GM23338 (cell line): ENCODE measurements around the gene RAB30. TPM values are rescaled to one million over a fixed set of nuclear protein-coding genes. Genes with fewer than 3 reads are reported as not detected.

Experiments used
- ATAC-seq: fragments of 200-7000 bp; cut with Tn5 transposase; 3 replicates; pipeline ENCODE4 v1.9.1; 2020
- DNase-seq: peaks from one replicate; pipeline ENCODE4 v3.0.0-alpha.2; 2015; ENCODE audit warnings: low spot score
- H2AFZ ChIP-seq: fragments of 200-600 bp; sonication (generic); 2 replicates; pipeline ENCODE4 v1.8.0; 2016; ENCODE audit warnings: antibody characterized with exemption, mild to moderate bottlenecking, moderate library complexity
- H3F3A ChIP-seq: fragments of 200-600 bp; sonication (generic); replicated peaks from 2 replicates; pipeline ENCODE4 v1.8.0; 2017; ENCODE audit warnings: antibody characterized with exemption, mixed run types, low read depth
- H3K27ac ChIP-seq: fragments of 200-600 bp; sonication (generic); 2 replicates; pipeline ENCODE4 v1.6.1; 2016; ENCODE audit warnings: low read depth
- H3K27me3 ChIP-seq: fragments of 200-600 bp; sonication (generic); 2 replicates; pipeline ENCODE4 v1.8.0; 2016; ENCODE audit warnings: mild to moderate bottlenecking, mixed run types, moderate library complexity; ENCODE audit not compliant: insufficient read depth
- H3K36me3 ChIP-seq: fragments of 200-600 bp; sonication (generic); 2 replicates; pipeline ENCODE4 v1.8.0; 2016; ENCODE audit warnings: mild to moderate bottlenecking; ENCODE audit not compliant: insufficient read depth
- H3K4me1 ChIP-seq: fragments of 200-600 bp; sonication (generic); 2 replicates; pipeline ENCODE4 v1.8.0; 2016; ENCODE audit warnings: mild to moderate bottlenecking, moderate library complexity; ENCODE audit not compliant: insufficient read depth
- H3K4me2 ChIP-seq: fragments of 200-600 bp; sonication (generic); 2 replicates; pipeline ENCODE4 v1.7.1; 2017; ENCODE audit warnings: mixed run types
- H3K4me3 ChIP-seq: fragments of 200-600 bp; sonication (generic); 2 replicates; pipeline ENCODE4 v1.6.1; 2016; ENCODE audit warnings: mixed run types
- H3K79me2 ChIP-seq: fragments of 200-600 bp; sonication (generic); replicated peaks from 2 replicates; pipeline ENCODE4 v1.8.0; 2017; ENCODE audit warnings: mild to moderate bottlenecking; ENCODE audit not compliant: insufficient read depth
- H3K9me2 ChIP-seq: fragments of 200-600 bp; sonication (generic); 2 replicates; pipeline ENCODE4 v1.8.0; 2017; ENCODE audit not compliant: insufficient read depth
- H4K20me1 ChIP-seq: fragments of 200-600 bp; sonication (generic); replicated peaks from 2 replicates; pipeline ENCODE4 v1.8.0; 2017; ENCODE audit warnings: mild to moderate bottlenecking; ENCODE audit not compliant: insufficient read depth
- H3K27ac Mint-ChIP-seq: 2 replicates; pipeline ENCODE4 v1.8.0; 2020; ENCODE audit warnings: inconsistent platforms, mild to moderate bottlenecking, moderate library complexity, mixed read lengths
- H3K27me3 Mint-ChIP-seq: 3 replicates; pipeline ENCODE4 v1.8.0; 2022; ENCODE audit warnings: low read depth, mild to moderate bottlenecking, moderate library complexity, mixed read lengths, inconsistent platforms; ENCODE audit not compliant: insufficient read depth, poor library complexity
- H3K36me3 Mint-ChIP-seq: 3 replicates; pipeline ENCODE4 v1.8.0; 2021; ENCODE audit warnings: low read depth, mild to moderate bottlenecking, inconsistent platforms, moderate library complexity, mixed read lengths
- H3K4me1 Mint-ChIP-seq: 3 replicates; pipeline ENCODE4 v1.8.0; 2020; ENCODE audit warnings: mild to moderate bottlenecking, inconsistent platforms, mixed read lengths
- H3K4me3 Mint-ChIP-seq: 3 replicates; pipeline ENCODE4 v1.8.0; 2021; ENCODE audit warnings: moderate library complexity, mild to moderate bottlenecking, inconsistent platforms, mixed read lengths
- H3K9me3 Mint-ChIP-seq: 3 replicates; pipeline ENCODE4 v1.8.0; 2020; ENCODE audit warnings: moderate library complexity, mild to moderate bottlenecking, inconsistent platforms, mixed read lengths
- CREB1 ChIP-seq: fragments of 250-450 bp; sonication (Bioruptor Pico); IDR thresholded peaks from 2 replicates; pipeline ENCODE4 v1.5.0; 2020; ENCODE audit warnings: low read depth, mild to moderate bottlenecking, moderate library complexity
- EZH2 ChIP-seq: fragments of 200-600 bp; sonication (generic); IDR thresholded peaks from one replicate; pipeline ENCODE4 v1.8.0; 2017; ENCODE audit warnings: antibody characterized with exemption, mild to moderate bottlenecking, low read depth; ENCODE audit not compliant: unreplicated experiment
- EZH2phosphoT487 ChIP-seq: fragments of 200-600 bp; sonication (generic); IDR thresholded peaks from one replicate; pipeline ENCODE4 v1.8.1; 2018; ENCODE audit warnings: antibody characterized with exemption; ENCODE audit not compliant: unreplicated experiment
- JUNB ChIP-seq: IDR thresholded peaks from one replicate; pipeline ENCODE4 v1.6.1; 2016; ENCODE audit warnings: antibody characterized with exemption; ENCODE audit not compliant: unreplicated experiment
- NANOG ChIP-seq: IDR thresholded peaks from 2 replicates; pipeline ENCODE4 v1.6.1; 2016; ENCODE audit warnings: antibody characterized with exemption, borderline replicate concordance
- POLR2AphosphoS5 ChIP-seq: IDR thresholded peaks from 2 replicates; pipeline ENCODE4 v1.6.1; 2016; ENCODE audit warnings: antibody characterized with exemption, low read depth
- STAT1 ChIP-seq: IDR thresholded peaks from one replicate; pipeline ENCODE4 v1.6.1; 2016; ENCODE audit warnings: antibody characterized with exemption; ENCODE audit not compliant: unreplicated experiment
- ZNF114 ChIP-seq: fragments of 250-450 bp; sonication (Bioruptor Pico); IDR thresholded peaks from 2 replicates; pipeline ENCODE4 v1.5.0; 2020; ENCODE audit warnings: mild to moderate bottlenecking, moderate library complexity
- ZNF331 ChIP-seq: fragments of 250-450 bp; sonication (Bioruptor Pico); IDR thresholded peaks from 2 replicates; pipeline ENCODE4 v1.5.0; 2020; ENCODE audit warnings: low read depth, mild to moderate bottlenecking, moderate library complexity
- polyA plus RNA-seq: library from polyadenylated mRNA; unstranded; fragments of >200 nt; fragmentation: Nextera tagmentation; extraction: Ambion mirVana; gene quantifications from 2 replicates; pipeline ENCODE4 v1.2.1, GENCODE V29; 2016
- total RNA-seq: library from RNA; depleted of rRNA; stranded (reverse); fragments of >200 nt; shearing (Covaris generic); gene quantifications from 2 replicates; pipeline ENCODE4 v1.2.3, GENCODE V29; 2014
- TF ChIP-seq, protein P1 (sequence below): IDR thresholded peaks from 2 replicates; pipeline ENCODE4 v1.6.1; 2016; ENCODE audit warnings: antibody characterized with exemption
- TF ChIP-seq, protein P2 (sequence below), 2 experiments: fragments of 200-600 bp in 1 of 2; sonication (generic) in 1 of 2; conservative IDR thresholded peaks; 2 replicates each; pipeline versions ENCODE4 v1.5.1 to v1.6.1; 2016 to 2017; ENCODE audit warnings: antibody characterized with exemption in 2 of 2, low read depth in 2 of 2, mild to moderate bottlenecking in 2 of 2, moderate library complexity in 1 of 2
- TF ChIP-seq, protein P3 (sequence below): fragments of 250-450 bp; sonication (Bioruptor Pico); IDR thresholded peaks from 2 replicates; pipeline ENCODE4 v1.5.0; 2020; ENCODE audit warnings: mild to moderate bottlenecking, moderate library complexity
- TF ChIP-seq, protein P4 (sequence below): IDR thresholded peaks from one replicate; pipeline ENCODE4 v1.6.1; 2018; ENCODE audit warnings: antibody characterized with exemption; ENCODE audit not compliant: unreplicated experiment

Gene RAB30
- total and polyA plus RNA-seq, 2 experiments from 2014 or later = 3.3 to 6.6 TPM

DNA sequence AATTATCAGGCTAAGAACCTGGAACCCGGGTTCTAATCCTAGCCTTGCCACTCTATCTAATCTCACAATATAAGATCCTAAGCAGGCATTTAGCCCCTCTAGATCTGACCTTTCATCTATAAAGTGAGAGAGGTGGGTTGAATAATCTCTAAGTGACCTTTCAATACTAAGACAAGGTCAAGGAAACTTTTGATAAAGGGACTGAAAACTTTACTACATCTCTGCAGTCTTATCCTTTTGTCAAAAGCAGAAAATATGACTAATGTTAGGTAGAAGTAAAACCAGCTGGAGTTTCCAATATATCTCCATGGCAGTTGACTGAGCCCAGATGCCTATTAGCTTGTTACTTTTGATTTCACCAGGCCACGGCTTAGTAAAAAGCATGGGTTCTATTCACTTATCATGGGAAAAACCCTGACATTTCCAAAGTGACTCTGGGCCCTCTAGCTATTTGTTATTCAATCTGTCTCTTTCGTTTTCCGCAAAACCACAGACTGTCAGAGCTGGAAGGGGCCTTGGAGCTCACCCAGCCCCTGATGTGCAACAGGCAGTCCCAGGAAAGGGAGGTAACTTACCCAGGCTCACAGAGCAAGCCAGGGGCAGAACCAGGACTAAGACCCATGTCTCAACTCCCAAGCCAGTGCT lies 75.8 kb downstream of the RAB30 start:
- no peaks in the 10 kb centered on the region for H3F3A ChIP-seq
- no peak overlapping the region for H2AFZ ChIP-seq
- no peaks in the 10 kb centered on the region; the same call in 1 of the 2 replicates for H3K4me1 ChIP-seq
- Mint-ChIP-seq H3K9me3 (no peaks in the 10 kb centered on the region), H3K36me3 (no peaks in the 10 kb centered on the region), H3K4me1 (peaks cover 7% of the 10 kb centered on the region; the same call in 2 of the 3 replicates), H3K27ac (no peak overlapping the region), H3K27me3 (peaks cover 6% of the 10 kb centered on the region), H3K4me3 (no peak overlapping the region)
- no peaks in the 10 kb centered on the region for H3K36me3 ChIP-seq
- H3K4me3 ChIP-seq = no peak overlapping the region
- no peak for DNase-seq
- no peak for TF ChIP-seq POLR2AphosphoS5
- no peak for TF ChIP-seq JUNB
- TF ChIP-seq, protein P1, sequence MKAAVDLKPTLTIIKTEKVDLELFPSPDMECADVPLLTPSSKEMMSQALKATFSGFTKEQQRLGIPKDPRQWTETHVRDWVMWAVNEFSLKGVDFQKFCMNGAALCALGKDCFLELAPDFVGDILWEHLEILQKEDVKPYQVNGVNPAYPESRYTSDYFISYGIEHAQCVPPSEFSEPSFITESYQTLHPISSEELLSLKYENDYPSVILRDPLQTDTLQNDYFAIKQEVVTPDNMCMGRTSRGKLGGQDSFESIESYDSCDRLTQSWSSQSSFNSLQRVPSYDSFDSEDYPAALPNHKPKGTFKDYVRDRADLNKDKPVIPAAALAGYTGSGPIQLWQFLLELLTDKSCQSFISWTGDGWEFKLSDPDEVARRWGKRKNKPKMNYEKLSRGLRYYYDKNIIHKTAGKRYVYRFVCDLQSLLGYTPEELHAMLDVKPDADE = no peak
- TF ChIP-seq EZH2phosphoT487 = no peak
- TF ChIP-seq, protein P2, sequence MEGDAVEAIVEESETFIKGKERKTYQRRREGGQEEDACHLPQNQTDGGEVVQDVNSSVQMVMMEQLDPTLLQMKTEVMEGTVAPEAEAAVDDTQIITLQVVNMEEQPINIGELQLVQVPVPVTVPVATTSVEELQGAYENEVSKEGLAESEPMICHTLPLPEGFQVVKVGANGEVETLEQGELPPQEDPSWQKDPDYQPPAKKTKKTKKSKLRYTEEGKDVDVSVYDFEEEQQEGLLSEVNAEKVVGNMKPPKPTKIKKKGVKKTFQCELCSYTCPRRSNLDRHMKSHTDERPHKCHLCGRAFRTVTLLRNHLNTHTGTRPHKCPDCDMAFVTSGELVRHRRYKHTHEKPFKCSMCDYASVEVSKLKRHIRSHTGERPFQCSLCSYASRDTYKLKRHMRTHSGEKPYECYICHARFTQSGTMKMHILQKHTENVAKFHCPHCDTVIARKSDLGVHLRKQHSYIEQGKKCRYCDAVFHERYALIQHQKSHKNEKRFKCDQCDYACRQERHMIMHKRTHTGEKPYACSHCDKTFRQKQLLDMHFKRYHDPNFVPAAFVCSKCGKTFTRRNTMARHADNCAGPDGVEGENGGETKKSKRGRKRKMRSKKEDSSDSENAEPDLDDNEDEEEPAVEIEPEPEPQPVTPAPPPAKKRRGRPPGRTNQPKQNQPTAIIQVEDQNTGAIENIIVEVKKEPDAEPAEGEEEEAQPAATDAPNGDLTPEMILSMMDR (conservative IDR thresholded peaks at IDR 0.05; ENCODE audit: low read depth in 2 of 2) = no peak
- TF ChIP-seq ZNF331 (CRISPR knock-in tag) = no peak
- TF ChIP-seq, protein P3, sequence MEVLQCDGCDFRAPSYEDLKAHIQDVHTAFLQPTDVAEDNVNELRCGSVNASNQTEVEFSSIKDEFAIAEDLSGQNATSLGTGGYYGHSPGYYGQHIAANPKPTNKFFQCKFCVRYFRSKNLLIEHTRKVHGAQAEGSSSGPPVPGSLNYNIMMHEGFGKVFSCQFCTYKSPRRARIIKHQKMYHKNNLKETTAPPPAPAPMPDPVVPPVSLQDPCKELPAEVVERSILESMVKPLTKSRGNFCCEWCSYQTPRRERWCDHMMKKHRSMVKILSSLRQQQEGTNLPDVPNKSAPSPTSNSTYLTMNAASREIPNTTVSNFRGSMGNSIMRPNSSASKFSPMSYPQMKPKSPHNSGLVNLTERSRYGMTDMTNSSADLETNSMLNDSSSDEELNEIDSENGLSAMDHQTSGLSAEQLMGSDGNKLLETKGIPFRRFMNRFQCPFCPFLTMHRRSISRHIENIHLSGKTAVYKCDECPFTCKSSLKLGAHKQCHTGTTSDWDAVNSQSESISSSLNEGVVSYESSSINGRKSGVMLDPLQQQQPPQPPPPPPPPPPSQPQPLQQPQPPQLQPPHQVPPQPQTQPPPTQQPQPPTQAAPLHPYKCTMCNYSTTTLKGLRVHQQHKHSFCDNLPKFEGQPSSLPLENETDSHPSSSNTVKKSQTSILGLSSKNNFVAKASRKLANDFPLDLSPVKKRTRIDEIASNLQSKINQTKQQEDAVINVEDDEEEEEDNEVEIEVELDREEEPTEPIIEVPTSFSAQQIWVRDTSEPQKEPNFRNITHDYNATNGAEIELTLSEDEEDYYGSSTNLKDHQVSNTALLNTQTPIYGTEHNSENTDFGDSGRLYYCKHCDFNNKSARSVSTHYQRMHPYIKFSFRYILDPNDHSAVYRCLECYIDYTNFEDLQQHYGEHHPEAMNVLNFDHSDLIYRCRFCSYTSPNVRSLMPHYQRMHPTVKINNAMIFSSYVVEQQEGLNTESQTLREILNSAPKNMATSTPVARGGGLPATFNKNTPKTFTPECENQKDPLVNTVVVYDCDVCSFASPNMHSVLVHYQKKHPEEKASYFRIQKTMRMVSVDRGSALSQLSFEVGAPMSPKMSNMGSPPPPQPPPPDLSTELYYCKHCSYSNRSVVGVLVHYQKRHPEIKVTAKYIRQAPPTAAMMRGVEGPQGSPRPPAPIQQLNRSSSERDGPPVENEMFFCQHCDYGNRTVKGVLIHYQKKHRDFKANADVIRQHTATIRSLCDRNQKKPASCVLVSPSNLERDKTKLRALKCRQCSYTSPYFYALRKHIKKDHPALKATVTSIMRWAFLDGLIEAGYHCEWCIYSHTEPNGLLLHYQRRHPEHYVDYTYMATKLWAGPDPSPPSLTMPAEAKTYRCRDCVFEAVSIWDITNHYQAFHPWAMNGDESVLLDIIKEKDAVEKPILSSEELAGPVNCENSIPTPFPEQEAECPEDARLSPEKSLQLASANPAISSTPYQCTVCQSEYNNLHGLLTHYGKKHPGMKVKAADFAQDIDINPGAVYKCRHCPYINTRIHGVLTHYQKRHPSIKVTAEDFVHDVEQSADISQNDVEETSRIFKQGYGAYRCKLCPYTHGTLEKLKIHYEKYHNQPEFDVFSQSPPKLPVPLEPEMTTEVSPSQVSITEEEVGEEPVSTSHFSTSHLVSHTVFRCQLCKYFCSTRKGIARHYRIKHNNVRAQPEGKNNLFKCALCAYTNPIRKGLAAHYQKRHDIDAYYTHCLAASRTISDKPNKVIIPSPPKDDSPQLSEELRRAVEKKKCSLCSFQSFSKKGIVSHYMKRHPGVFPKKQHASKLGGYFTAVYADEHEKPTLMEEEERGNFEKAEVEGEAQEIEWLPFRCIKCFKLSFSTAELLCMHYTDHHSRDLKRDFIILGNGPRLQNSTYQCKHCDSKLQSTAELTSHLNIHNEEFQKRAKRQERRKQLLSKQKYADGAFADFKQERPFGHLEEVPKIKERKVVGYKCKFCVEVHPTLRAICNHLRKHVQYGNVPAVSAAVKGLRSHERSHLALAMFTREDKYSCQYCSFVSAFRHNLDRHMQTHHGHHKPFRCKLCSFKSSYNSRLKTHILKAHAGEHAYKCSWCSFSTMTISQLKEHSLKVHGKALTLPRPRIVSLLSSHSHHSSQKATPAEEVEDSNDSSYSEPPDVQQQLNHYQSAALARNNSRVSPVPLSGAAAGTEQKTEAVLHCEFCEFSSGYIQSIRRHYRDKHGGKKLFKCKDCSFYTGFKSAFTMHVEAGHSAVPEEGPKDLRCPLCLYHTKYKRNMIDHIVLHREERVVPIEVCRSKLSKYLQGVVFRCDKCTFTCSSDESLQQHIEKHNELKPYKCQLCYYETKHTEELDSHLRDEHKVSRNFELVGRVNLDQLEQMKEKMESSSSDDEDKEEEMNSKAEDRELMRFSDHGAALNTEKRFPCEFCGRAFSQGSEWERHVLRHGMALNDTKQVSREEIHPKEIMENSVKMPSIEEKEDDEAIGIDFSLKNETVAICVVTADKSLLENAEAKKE (CRISPR knock-in tag) = no peak
- TF ChIP-seq CREB1 (CRISPR knock-in tag) = no peak
- no peak for TF ChIP-seq NANOG
- TF ChIP-seq STAT1 = no peak
- TF ChIP-seq ZNF114 (CRISPR knock-in tag) = no peak
- TF ChIP-seq EZH2 = no peak
- TF ChIP-seq, protein P4, sequence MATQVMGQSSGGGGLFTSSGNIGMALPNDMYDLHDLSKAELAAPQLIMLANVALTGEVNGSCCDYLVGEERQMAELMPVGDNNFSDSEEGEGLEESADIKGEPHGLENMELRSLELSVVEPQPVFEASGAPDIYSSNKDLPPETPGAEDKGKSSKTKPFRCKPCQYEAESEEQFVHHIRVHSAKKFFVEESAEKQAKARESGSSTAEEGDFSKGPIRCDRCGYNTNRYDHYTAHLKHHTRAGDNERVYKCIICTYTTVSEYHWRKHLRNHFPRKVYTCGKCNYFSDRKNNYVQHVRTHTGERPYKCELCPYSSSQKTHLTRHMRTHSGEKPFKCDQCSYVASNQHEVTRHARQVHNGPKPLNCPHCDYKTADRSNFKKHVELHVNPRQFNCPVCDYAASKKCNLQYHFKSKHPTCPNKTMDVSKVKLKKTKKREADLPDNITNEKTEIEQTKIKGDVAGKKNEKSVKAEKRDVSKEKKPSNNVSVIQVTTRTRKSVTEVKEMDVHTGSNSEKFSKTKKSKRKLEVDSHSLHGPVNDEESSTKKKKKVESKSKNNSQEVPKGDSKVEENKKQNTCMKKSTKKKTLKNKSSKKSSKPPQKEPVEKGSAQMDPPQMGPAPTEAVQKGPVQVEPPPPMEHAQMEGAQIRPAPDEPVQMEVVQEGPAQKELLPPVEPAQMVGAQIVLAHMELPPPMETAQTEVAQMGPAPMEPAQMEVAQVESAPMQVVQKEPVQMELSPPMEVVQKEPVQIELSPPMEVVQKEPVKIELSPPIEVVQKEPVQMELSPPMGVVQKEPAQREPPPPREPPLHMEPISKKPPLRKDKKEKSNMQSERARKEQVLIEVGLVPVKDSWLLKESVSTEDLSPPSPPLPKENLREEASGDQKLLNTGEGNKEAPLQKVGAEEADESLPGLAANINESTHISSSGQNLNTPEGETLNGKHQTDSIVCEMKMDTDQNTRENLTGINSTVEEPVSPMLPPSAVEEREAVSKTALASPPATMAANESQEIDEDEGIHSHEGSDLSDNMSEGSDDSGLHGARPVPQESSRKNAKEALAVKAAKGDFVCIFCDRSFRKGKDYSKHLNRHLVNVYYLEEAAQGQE = no peak
- no peaks in the 10 kb centered on the region for H3K27me3 ChIP-seq
- H3K4me2 ChIP-seq = no peak overlapping the region
- H3K9me2 ChIP-seq = no peaks in the 10 kb centered on the region
- H3K79me2 ChIP-seq = no peaks in the 10 kb centered on the region
- H4K20me1 ChIP-seq = no peaks in the 10 kb centered on the region
- no peak for ATAC-seq
- no peak overlapping the region for H3K27ac ChIP-seq
